Ovary (tissue), 9 donors: ENCODE measurements around the gene CDC14B. TPM values are rescaled to one million over a fixed set of nuclear protein-coding genes. Genes with fewer than 3 reads are reported as not detected.
A peak's percentile ranks its signal among the peaks of the same experiment; 100 is the strongest.

Source experiments
- DNase-seq, 5 donors: peaks; one replicate each; pipeline ENCODE4 v3.0.0-alpha.2; 2019 to 2020
- H3K27ac ChIP-seq, 2 donors: fragments of 200-600 bp; one replicate each; pipeline versions ENCODE4 v1.5.1 to v1.8.0; 2019 to 2022
- H3K27me3 ChIP-seq: fragments of 200-600 bp; one replicate; pipeline ENCODE4 v1.8.0; 2022
- H3K36me3 ChIP-seq: fragments of 200-600 bp; sonication (generic); one replicate; pipeline ENCODE4 v1.5.1; 2019
- H3K4me1 ChIP-seq: one replicate; pipeline ENCODE4 v1.8.1; 2013; ENCODE audit warnings: mild to moderate bottlenecking, moderate library complexity; ENCODE audit not compliant: insufficient read depth
- H3K4me3 ChIP-seq: fragments of 200-600 bp; sonication (generic); one replicate; pipeline ENCODE4 v1.5.1; 2017
- H3K9me3 ChIP-seq, 2 donors: fragments of 200-600 bp in 1 of 2; sonication (generic) in 1 of 2; one replicate each; pipeline versions ENCODE4 v1.5.1 to v1.8.1; 2013 to 2019; ENCODE audit warnings: mild to moderate bottlenecking in 1 of 2, moderate library complexity in 1 of 2
- EP300 ChIP-seq: sonication (generic); formaldehyde crosslinking; IDR thresholded peaks from one replicate; pipeline ENCODE4 v1.6.1; 2017; ENCODE audit warnings: antibody characterized with exemption
- POLR2A ChIP-seq: fragments of 450-650 bp; IDR thresholded peaks from one replicate; pipeline ENCODE4 v1.6.1; 2017; ENCODE audit warnings: antibody characterized with exemption, mild to moderate bottlenecking, moderate library complexity
- WGBS, 3 donors: extraction: QIAGEN DNeasy Blood & Tissue Kit in 1 of 3; methylation state at CpG; one replicate each; pipeline versions ENCODE4 v1.1.5 to v1.1.7; 2013 to 2017; 5-methylcytosine and 5-hydroxymethylcytosine counted together
- intact Hi-C, 4 donors: fragments of 100-400 bp; cut with DNase I; formaldehyde crosslinking; loops; one replicate each; pipeline versions ENCODE4 v1.11.0 to v1.15.1; 2022 to 2023
- polyA plus RNA-seq, 2 donors: library from polyadenylated mRNA; stranded (reverse); fragments of 200-250 nt in 1 of 2; fragments of 350-450 nt in 1 of 2; fragmentation: Illumina TruSeq in 1 of 2; extraction: RNeasy Lipid Tissue Mini Kit (QIAGEN cat#74804) in 1 of 2; gene quantifications; one replicate each; pipeline ENCODE4 v1.2.3, GENCODE V29; 2013 to 2014
- total RNA-seq, 7 donors: library from RNA; depleted of rRNA in 2 of 7; stranded (reverse); fragments of >200 nt in 2 of 7; fragmentation: NEBNext Ultra II Directional in 3 of 7; extraction: Animal tissue kit (Norgen Biotek cat#: 25700) in 3 of 7; gene quantifications; one replicate each; pipeline versions ENCODE4 v1.1.0 to v1.2.4, GENCODE V29; 2016 to 2023
- TF ChIP-seq, protein P1 (sequence below), 3 donors: fragments of 450-650 bp in 2 of 3; fragments of 200-600 bp in 1 of 3; IDR thresholded peaks; one replicate each; pipeline versions ENCODE4 v1.5.1 to v1.8.0; 2016 to 2022; ENCODE audit warnings: antibody characterized with exemption in 3 of 3, mild to moderate bottlenecking in 1 of 3
- donor health status: DM: no; HTN: no; CAD: no; lungs with moderate emphysema.
- donor health status: DM: no; HTN: no; CAD: no.
- donor health status: Bipolar disorder and iron deficiency.
- donor health status: DM: yes; HTN: yes; CAD: no.
- donor health status: DM: no; HTN: no; CAD: no.
- donor health status: DM: yes; HTN: yes; CAD: no.

Gene CDC14B
- total and polyA plus RNA-seq, 9 donors: 5.9 to 15.3 (median 11.4) TPM

DNA sequence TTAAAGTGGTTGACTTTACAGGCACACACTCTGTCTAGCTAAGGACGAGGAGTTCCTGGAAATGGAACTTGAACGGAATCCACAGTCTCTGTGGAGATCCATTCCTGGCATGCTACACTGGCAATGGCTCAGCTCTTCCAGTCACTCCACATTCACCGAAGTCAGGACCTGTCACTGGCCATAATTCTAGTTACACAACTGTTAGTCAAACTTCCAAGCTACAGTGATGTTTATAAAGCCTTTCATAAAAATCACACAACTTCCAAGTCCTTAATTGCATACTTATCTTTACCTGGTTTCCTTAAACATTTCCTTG lies 15.7 kb downstream of the CDC14B start:
- TF ChIP-seq, protein P1, sequence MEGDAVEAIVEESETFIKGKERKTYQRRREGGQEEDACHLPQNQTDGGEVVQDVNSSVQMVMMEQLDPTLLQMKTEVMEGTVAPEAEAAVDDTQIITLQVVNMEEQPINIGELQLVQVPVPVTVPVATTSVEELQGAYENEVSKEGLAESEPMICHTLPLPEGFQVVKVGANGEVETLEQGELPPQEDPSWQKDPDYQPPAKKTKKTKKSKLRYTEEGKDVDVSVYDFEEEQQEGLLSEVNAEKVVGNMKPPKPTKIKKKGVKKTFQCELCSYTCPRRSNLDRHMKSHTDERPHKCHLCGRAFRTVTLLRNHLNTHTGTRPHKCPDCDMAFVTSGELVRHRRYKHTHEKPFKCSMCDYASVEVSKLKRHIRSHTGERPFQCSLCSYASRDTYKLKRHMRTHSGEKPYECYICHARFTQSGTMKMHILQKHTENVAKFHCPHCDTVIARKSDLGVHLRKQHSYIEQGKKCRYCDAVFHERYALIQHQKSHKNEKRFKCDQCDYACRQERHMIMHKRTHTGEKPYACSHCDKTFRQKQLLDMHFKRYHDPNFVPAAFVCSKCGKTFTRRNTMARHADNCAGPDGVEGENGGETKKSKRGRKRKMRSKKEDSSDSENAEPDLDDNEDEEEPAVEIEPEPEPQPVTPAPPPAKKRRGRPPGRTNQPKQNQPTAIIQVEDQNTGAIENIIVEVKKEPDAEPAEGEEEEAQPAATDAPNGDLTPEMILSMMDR (IDR thresholded peaks at IDR 0.05): no peak
- peak; percentile 4 for TF ChIP-seq EP300
- intact Hi-C loops: no loop called here
- Histone ChIP-seq H3K27me3 (no peaks in the 10 kb centered on the region), H3K27ac (no peak overlapping the region), H3K36me3 (no peaks in the 10 kb centered on the region), H3K9me3 (no peaks in the 10 kb centered on the region), H3K4me3 (no peak overlapping the region), H3K4me1 (no peaks in the 10 kb centered on the region)
- WGBS, 3 donors: 38 to 74% (median 73%) methylated on average over 3 of the region's 3 CpGs
- DNase-seq: no peak

DNA sequence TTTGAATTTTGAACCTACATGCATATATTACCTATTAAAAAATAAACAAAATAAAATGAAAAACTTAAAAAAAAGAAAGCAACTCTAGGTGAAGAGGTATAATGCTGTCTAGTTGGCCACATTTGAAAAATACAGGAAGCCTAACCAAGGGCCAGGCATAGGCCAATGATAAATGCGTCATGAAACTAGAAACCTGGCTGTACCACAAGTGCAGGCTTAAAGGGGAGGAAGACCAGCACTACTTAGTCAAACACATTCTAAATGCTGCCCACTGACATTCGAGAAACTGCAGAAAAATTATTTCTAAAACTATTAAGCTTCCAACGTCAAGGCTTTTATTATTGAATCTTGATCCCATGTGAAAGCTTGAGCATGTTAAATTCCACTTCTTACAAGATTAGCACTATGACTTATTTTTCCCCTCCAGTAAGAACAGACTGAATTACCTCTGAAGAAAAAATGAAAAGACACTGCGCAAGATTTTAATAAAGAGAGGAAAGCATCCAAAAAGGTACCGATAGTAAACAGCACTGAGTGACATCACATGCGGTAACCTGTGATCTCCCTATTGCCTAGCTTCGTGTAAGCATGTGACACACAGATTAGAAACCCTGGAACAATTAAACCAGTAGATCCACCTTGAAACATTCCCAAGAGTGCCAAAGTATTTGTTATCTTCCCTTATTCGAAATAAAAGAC lies 16.2 kb downstream of the CDC14B start:
- WGBS, 3 donors: 54 to 75% (median 74%) methylated on average over 8 of the region's 8 CpGs

DNA sequence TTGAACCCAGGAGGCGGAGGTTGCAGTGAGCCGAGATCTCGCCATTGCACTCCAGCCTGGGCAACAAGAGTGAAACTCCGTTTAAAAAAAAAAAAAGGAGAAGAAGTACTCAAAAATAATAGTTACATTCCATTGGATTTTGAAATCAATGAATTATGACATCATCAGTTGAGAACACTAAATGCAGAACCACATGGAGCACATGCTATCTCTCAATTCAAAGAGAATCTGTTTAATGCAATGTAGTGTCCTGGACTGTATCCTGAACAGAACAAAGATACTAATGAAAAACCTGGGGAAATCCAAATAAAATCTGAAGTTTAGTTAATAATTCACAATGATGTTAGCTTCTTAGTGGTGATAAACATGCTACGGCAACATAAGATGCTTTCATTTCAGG lies 20.3 kb downstream of the CDC14B start:
- H3K4me3 ChIP-seq: no peak overlapping the region
- no peaks in the 10 kb centered on the region for H3K9me3 ChIP-seq
- H3K27ac ChIP-seq: no peak overlapping the region
- no peak for DNase-seq
- H3K4me1 ChIP-seq: no peaks in the 10 kb centered on the region
- no peaks in the 10 kb centered on the region for H3K36me3 ChIP-seq
- intact Hi-C loops: no loop called here
- no peaks in the 10 kb centered on the region for H3K27me3 ChIP-seq
- no peak for TF ChIP-seq POLR2A
- no peak for TF ChIP-seq EP300
- TF ChIP-seq, protein P1 (IDR thresholded peaks at IDR 0.05): no peak
- WGBS, 3 donors: 87 to 98% (median 91%) methylated on average over 5 of the region's 5 CpGs

More for the DNA sequence above, 16.2 kb downstream of the CDC14B start:
- intact Hi-C loops: no loop called here
- no peak for DNase-seq
- Histone ChIP-seq H3K27me3 (no peaks in the 10 kb centered on the region), H3K4me1 (no peaks in the 10 kb centered on the region), H3K9me3 (no peaks in the 10 kb centered on the region), H3K4me3 (no peak overlapping the region), H3K27ac (no peak overlapping the region), H3K36me3 (no peaks in the 10 kb centered on the region)
- TF ChIP-seq EP300 (no peak), POLR2A (no peak)
- TF ChIP-seq, protein P1 (IDR thresholded peaks at IDR 0.05): no peak

DNA sequence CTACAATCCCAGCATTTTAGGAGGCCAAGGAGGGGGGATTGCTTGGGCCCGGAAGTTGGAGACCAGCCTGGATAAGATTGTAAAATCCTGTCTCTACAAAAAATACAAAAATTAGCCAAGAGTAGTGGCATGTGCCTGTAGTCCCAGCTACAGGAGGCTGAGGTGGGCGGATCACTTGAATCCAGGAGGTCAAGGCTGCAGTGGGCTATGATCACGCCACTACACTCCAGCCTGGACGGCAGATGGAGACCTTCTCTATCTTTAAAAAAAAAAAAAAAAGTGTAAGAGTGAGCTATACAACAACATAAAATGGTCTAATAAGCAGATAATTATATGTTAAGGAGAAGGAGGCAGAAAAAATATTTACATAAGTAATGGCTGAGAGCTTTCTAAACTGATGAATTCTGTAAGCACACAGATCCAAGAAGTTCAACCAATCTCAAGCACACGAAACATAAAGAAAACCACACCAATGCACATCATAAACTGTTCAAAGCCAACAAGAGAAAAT lies 23.0 kb downstream of the CDC14B start:
- 61 to 81% (median 67%) methylated on average over 5 of the region's 5 CpGs for WGBS, 3 donors
- intact Hi-C loops: no loop called here
- H3K9me3 ChIP-seq: no peaks in the 10 kb centered on the region
- H3K4me1 ChIP-seq: no peaks in the 10 kb centered on the region
- H3K27me3 ChIP-seq: no peaks in the 10 kb centered on the region
- no peak for DNase-seq
- TF ChIP-seq EP300: no peak
- no peak for TF ChIP-seq POLR2A
- TF ChIP-seq, protein P1 (IDR thresholded peaks at IDR 0.05): no peak
- H3K36me3 ChIP-seq: no peaks in the 10 kb centered on the region
- no peak overlapping the region for H3K4me3 ChIP-seq
- no peak overlapping the region for H3K27ac ChIP-seq
